HG02870 (cell line): Measurements from ENCODE around the gene NCAN.
A peak's percentile ranks its signal among the peaks of the same experiment; 100 is the strongest.
"Not testable (repeated sequence)": the region's sequence is repeated elsewhere in the genome, so short reads cannot be mapped to it uniquely, and the experiment has no call there.

ENCODE experiments used
- ATAC-seq: cut with Tn5 transposase; IDR thresholded peaks from one replicate; pipeline ENCODE4 v1.9.1; 2021; ENCODE audit warnings: mild to moderate bottlenecking, moderate library complexity; ENCODE audit not compliant: unreplicated experiment

NCAN gene

DNA sequence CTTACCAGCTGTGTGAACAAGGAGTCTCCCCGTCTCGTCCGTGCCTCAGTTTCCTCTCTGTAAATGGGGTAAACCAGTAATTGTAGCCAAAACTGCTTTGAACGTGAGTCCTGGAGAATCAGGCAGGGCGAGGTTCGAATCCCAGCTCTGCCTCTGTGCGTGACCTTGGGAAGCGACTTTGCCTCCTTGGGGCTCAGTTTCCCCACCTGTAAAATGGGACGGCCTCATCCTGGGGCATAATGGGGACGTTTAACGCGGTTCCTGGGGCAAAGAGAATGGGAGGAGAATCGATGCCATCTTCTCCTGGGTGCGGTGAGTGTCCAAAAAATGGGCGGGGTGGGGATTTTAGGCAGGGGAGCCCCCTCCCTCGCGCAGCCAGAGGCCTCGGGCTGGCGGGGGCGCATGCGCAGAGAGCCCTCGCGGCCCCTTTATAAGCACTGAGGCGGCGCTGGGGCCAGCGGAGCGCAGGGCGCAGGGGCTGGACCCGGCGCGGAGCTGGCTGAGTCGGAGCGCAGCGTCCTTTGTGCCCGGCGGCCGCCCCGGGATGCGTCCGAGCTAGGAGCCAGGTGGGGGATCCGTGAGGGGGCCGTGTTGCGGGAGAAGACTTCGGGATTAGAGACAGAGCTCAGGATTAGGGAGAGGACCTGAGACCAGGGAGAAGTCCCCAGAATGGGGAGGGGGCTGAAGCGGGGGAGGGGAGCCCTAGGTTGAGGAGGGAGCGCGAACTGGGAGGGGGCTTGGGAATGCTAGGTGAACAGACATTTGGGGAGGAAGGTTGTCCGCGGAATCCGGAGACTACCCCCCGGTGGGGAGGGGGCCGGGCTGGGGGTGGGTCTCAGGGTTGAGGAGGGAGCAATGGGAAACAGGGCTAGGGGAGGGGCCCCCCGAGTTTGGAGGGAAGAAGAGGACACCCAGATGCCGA lies at the start of gene NCAN:
Gene NCAN, plus strand, starts transcription at position 460 of the 922 bp plus-strand sequence. CDS start 4,996 bp downstream, outside the sequence.
- no peak for ATAC-seq

DNA sequence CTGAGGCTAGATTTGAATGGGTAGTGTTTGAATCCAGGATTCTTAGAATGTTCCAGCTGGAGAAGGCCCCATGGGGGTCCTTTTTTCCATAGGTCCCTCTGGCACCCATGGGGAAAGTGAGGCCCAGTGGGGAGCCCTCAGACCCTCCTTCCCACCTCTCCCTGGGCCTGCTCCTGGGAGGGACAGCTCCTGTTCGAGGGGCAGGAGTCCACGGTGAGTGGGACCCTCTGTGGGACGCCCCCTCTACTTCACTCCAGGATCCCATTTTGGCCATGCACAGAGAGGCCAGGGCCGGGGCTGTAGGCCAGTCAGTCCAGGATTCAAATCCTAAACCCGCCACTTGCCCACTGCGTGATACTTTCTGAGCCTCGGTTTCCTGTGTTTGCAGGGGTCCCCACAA lies 49.3 kb upstream of the NCAN start:
- ATAC-seq: no peak

DNA sequence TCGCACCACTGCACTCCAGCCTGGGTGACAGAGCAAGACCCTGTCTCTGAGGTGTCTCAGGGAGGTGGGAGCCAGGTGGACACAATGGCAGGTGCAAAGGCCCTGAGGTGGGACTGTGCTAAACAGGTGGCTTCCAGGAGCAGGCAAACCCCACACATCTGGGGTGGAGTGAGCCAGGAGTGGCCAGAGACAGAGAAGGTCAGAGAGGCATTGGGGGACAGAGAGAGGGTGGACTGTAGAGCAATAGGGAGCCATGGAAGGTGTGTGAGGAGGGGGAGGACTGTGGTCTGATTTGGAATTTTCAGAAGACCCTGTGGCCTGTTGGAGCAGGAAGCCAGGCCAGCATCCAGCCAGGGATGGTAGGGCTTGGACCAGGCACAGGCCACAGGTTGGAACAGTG lies 46.4 kb upstream of the NCAN start:
- ATAC-seq: no peak

DNA sequence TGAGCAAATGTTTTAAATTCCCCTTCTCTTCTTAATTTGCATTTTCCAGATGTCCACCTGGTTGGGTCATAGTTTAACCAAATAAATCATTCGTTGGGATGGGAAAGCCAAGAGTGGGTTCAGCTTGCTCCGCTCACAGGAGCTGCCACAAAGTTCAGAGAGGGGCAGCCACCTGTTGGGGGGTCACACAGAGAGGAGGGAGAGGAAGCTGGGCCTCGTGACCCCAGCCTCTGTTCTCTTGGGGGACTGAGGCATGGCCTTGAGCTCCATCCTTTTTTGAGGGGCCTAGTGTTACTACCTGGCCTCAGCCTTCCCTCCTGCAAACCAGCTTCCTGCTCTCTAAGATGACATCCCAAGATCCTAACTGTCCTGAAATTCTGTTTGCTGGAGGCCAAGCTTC lies 44.1 kb upstream of the NCAN start:
- no peak for ATAC-seq

DNA sequence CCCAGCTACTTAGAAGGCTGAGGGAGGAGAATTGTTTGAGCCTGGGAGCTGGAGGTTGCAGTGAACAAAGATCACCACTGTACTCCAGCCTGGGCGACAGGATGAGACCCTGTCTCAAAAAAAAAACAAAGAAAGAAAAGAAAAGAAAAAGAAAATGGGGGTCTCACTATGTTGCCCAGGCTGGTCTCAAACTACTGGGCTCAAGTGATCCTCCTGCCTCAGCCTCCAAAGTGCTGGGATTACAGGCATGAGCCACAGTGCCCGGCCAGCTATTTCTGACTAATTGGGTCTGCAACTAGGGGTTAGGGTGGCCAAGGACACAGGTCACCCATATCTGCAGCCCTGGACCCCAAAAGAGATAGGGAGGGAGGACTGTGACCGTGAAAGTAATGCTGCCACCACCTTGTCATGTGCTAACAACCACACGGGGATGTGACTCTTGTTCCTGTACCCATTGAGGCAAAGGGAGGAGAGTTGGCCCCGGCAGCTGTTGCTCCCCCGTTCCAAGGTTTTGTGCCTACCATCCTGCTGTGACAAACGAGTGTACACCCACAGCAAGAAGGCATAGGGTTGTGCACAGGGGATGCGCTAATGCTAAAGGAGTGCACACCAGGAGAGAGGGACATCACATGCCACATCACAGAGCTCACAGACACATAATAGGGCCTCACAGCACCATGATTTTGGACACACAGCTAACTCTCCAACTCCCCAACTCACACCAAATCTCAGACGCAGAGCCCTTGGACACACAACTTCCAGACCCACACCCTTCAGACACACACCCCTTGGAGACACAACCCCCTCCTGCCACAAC lies 42.3 kb upstream of the NCAN start:
- ATAC-seq: no peak

DNA sequence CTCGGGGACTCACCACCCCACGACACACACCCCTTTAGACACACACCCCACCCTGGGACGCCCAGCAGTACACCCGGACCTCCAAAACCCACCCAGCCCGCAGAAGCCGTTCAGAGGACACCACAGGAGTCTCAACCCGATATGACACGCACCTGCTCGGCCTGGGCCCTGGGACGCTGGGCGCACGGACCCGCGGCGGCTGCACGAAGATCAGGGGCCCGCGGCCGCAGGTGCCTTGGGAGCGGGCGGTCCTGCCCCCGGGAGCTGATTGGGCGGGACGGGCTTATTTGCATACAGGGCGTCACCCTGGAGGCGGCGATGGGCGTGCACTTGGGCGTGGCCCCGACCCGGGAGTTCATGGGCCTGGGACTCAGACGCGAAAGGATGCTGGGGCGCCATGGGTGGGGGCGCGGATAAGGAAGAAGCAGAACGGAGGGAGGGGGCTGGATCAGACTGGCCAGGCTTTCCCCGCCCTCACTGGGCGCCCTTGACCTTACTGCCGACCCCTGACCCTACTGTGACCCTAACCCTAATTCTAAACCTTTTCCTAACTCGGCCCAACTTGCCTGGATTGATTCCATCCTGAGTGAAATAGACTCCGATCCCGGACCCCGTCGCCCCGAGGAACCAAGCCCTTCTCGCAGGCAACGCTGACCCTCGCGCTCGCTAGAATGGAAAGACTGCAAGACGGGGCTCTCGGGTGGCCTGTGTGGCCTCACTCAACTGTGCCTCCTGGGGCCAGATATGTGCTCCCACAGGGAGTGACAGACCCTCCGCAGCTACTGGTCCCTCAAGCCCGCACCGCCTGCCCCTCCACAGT lies 41.5 kb upstream of the NCAN start, which contains the start of gene MEF2B:
Gene MEF2B, minus strand, starts transcription at position 211 of the 820 bp plus-strand sequence. CDS start 19,528 bp downstream, outside the sequence.
- peak; percentile 83 for ATAC-seq

DNA sequence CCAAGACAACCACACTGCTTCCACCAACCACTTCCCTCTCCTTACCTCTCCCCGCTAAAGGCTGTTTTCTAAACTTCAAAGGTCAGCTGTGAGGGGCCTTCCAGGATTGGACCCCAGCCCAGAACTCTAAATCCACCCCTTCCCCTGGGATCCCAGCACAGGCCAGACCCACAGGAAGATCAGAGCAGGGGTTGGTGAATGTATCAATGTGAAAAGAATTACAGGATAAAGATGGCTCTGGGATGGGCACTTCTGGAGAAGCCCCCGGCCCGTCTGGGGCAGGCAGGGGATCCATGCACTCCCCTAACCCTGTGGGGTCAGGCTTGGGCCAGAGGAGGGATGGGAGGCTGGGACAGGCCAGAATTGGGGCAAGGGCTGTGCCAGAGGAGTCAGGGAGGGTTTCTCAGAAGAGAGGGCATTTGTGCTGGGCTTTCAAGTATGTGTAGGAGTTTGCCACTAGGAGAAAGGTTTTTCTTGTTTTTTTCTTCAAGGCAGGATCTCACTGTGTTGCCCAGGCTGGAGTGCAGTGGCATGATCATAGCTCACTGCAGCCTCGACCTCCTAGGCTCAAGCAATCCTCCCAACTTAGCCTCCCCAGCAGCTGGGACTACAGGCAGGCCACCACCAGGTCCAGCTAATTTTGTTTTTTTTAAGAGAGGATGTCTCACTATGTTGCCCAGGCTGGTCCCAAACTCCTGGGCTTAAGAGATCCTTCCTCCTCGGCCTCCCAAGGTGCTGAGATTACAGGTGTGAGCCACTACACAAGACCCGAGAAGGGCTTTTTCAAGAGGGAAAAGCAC lies 40.7 kb upstream of the NCAN start:
- no peak for ATAC-seq

DNA sequence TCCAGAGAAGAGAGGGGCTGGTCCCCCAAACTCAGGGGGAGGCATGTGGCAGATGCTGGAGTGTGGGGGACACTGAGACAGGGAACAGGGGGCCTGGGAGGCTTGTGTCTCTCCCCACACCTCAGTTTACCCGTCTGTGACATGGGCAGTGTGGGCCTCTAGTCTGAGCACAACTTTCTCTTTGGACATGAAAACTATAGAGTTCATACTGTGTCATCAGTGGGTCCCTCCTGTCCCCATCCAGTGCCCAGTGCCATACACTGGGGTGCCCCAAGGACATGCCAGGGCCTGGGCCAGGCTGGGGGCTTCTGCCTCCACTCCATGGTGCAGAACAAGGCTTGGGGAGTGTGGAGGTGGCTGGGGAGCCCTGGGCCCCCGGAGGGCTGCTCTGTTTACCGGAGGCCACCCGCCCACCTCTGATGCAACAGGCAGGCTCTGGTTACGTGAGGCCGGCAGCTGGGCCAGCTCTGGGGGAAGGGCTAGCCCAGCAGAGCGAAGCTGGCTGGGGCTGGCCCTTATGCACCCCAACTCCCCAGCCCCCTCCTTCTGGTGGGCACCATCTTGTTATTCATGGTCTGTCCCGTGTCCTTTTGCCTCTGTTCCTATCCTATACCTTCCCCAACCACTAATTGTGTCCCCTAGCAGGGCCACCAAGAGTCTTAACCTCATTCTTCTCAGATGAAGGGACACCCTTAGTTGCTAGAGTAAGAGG lies 39.8 kb upstream of the NCAN start:
- ATAC-seq: no peak

DNA sequence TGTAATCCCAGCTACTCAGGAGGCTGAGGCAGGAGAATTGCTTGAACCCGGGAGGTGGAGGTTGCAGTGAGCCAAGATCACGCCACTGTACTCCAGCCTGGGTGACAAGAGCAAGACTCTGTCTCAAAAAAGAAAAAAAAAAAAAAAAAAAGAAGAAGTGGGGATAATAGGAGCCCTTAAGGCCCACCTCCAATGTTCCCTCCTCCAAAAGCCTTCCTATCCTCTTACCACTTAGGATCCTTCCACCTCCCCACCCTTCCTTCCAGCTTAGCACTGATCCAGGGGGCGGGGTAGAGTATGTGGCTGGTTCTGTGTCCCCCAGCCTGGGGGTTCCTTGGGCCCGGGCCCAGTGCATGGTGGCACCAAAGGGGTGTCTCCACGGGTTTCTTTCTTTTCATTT lies 38.5 kb upstream of the NCAN start:
- not testable (repeated sequence) for ATAC-seq

DNA sequence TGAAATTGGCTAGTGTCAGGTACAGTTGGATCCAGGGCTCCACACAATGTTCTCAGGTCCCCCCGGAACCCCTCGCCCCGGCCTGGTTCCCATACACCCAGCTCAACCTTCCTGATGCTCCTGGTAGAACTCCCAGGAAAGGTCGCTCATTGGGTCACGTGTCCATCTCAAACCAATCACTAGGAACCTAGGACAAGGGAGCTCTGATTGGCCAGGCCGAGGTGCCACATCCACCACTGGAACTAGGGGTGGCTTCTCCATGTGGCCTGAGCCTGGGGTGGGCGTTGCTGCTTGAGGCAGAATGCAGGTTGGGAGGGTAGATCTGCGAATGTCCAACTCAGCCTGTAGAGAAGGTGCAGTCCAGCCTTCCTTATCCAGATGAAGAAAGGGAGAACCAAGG lies 34.8 kb upstream of the NCAN start:
- no peak for ATAC-seq

DNA sequence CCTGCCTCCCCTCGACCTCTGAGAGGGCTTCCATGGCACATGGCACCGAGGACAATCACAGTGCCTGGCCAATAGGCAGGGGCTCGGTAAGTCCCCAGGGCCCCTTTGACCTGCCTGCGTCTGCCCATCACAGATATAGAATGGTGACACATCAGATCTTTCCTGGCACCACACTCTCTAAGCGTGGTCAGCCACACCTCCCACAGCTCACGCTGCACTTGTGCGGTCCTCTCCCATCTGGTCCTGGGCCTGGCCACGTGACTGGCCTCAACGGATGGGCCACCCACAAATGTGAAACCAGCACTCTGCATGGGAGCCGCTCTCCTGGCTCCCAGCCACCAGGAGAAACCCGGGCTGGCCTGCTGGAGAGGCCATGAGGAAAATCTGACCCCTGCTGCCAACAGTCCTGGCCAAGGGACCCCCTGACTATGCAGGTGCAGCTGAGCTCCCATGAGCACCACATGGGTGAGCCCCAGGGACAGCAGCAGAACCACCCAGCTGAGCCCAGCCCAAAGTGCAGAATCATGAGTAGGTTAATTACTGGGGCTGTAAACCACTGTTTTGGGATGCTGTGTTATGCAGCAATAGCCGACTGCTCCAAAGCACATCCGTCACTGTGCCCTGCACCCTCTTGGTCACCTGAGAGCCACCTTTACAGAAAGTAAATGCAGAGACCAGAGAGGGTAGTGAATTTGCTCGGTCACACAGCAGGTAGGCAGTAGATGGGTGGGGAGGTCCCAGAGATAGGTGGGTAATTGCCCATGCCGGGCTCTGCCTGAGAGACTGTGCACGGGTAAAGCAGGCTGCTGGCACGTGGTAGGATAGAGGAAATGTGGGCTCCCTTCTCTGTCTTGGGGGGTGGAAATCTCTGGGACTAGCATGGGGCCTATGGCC lies 32.0 kb upstream of the NCAN start:
- ATAC-seq: no peak

DNA sequence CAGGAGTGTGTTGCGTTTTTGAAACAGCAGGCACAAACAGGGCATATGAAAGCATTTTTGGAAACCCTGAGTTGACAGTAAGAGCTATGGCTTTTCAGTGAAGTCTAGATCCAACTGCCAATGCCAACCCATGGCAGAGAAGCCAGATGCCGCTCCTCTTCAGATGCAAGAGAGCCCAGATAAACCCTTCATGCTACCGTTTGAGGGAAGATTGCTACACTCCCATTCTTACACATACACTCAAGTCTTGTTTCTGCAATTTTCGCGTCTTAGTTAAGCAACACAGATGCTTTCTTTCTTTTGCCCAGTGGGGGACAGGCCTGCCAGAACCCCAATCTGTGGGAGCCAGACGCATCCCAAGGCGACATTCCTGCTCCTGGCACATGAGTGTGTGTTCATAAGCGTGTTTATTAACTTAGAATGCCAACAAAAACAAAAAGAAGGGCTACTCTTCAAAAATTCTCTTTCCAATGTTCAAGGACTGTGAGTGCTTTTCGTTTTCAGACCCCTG lies 30.2 kb upstream of the NCAN start:
- ATAC-seq: no peak

DNA sequence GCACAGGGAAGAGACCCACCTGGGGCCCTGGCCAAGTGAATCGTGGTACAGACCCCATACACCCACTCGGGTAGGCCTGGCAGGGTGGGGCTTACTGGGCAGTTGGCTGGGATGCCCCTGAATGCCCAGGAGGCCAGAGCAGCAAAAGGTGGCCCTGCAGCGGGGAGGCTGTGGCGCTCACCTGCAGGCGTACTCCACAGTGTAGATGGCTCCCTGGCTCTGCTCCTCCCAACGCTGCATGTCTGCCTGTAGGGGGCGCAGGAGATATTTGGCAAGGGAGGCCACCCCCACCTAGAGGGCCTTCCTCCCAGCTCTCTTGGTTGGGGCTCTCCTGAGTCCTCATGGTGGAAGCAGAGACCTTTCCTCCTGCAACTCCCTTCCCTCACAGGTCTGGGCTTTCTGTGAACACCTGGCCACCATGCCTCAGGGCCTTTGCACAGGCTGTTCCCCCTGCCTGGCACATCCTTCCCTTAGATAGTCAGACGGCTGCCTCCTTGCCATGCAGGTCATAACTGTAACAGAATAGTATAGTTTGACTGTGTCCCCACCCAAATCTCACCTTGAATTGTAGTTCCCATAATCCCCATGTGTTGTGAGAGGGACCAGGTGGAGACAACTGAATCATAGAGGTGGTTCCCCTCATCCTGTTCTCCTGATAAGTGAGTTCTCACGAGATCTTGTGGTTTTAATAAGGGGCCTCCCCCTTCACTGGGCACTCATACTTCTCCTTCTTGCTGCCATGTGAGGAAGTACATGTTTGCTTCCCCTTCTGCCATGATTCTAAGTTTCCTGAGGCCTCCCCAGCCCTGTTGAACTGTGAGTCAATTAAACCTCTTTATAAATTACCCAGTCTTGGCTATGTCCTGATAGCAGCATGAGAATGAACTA lies 25.7 kb upstream of the NCAN start:
- no peak for ATAC-seq

DNA sequence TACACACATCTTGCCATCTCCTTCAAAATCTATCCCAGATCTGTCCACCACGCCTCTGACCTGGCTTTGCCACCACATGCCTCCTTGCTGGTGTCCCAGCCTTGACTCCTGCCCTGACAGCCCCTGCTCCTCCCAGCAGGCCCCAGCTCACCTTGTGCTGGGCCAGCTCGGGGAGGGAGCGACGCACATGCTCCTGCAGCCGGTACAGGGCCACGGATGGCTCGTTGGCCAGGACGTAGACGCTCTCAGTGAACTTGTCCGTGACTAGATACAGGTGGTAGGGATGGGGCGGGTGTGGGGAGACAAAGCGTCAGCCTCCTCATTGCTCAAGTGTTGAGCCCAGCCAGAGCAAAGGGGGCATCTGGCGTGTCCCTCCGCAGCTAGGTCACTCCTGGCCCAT lies 25.0 kb upstream of the NCAN start:
- no peak for ATAC-seq

DNA sequence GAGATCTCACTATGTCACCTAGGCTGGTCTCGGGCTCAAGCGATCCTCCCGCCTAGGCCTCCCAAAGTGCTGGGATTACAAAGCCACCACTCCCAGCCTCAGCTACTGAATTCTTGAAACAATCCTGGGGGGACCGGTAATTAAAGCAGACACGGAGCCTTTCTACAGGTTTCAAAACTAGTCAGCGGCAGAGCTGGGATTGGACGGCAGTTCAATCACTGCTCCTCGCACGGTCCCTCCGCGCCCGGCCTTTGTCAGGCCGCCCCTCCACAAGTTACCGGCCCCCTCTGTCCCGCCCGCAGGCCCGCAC lies 20.0 kb upstream of the NCAN start:
- ATAC-seq: no peak

DNA sequence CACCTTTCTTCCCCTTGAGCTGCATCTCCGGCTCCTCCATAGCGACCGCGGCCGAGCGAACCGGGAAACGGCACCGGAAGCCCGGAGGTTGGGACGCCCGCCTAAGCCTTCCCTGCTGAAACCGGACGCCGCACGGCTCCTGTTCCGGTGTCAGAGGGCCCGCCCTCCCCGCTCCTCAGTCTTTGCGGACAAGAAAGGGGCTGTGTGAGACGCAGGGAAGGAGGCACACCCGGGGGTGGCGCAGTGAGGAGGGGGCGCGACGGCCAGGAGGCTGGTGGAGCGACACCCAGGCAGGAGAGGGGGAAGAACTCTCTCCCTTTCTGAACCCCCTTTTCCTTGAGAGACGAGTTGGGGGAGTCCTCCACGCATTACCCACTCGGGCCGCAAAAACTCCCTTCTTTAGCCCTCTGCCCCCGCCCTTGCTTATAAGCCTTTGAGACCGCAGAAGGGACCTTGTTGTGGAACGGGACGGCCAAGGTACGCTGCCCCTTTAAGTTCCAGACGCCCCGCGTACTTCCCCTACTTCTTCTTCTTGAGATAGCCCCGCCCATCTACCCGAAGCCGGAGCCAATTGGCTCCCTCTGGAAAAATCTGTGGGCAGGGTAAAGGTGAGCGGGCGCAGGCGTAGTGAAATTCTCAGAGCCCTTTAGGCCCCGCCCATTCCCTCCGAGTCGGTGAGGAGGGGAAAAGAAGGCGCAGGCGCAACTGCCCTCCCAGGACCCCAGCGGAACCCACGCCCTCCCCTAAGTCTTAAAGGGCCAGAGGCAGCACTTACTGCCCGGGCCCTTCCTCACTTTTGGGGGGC lies 19.5 kb upstream of the NCAN start, which contains the start of the genes BORCS8 and RFXANK:
Gene BORCS8, minus strand, starts transcription at position 75 of the 805 bp plus-strand sequence. Its CDS starts 35 bp downstream, at position 40.
Gene RFXANK, plus strand, starts transcription at position 181 of the 805 bp plus-strand sequence. CDS start 1,689 bp downstream, outside the sequence.
- ATAC-seq: peak; percentile 81
